PFSK-1 (cell line): Measurements from ENCODE around the gene TTYH2.

Experiments
- FOXP2 ChIP-seq: optimal IDR thresholded peaks from 2 replicates; pipeline ENCODE3; 2011; ENCODE audit warnings: borderline replicate concordance, control low read depth, inconsistent platforms; ENCODE audit not compliant: insufficient read depth; ENCODE audit errors: extremely low read length, extremely low read depth
- POLR2AphosphoS5 ChIP-seq: IDR thresholded peaks from 2 replicates; pipeline ENCODE4 v1.6.1; 2012; ENCODE audit warnings: low read depth, mild to moderate bottlenecking, control low read depth, low read length, moderate library complexity
- SIN3A ChIP-seq: IDR thresholded peaks from 2 replicates; pipeline ENCODE4 v1.6.1; 2012; ENCODE audit warnings: mild to moderate bottlenecking, low read length, moderate library complexity, borderline replicate concordance; ENCODE audit not compliant: insufficient read depth
- TAF1 ChIP-seq: IDR thresholded peaks from 2 replicates; pipeline ENCODE4 v1.6.1; 2012; ENCODE audit warnings: low read length, control low read depth, borderline replicate concordance; ENCODE audit not compliant: insufficient read depth
- TF ChIP-seq, protein P1 (sequence below), 2 experiments: IDR thresholded peaks; 2 replicates each; pipeline versions ENCODE4 v1.6.1 to v1.8.0; 2011 to 2012; ENCODE audit warnings: low read depth in 2 of 2, low read length in 2 of 2, control low read depth in 1 of 2, inconsistent platforms in 1 of 2, mild to moderate bottlenecking in 1 of 2, moderate library complexity in 1 of 2; ENCODE audit not compliant: insufficient read depth in 1 of 2

DNA sequence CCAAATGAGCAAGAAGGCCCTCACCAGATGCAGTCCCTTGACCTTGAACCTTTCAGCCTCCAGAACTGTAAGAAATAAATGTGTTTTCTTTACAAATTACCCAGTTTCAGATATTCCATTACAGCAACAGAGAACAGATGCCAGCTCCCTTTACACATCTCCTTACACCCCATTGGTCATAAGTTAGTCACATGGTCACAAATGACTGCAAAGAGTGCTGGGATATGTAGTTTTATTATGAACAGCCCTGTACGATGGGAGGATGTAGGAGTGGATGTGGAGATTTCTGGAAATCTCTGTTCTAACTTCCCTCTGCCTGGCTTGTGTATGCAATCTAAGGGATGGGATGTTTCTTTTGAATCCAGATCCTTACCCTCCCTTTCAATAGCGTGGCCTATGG, 23.2 kb upstream of the TTYH2 start:
- TF ChIP-seq, protein P1, sequence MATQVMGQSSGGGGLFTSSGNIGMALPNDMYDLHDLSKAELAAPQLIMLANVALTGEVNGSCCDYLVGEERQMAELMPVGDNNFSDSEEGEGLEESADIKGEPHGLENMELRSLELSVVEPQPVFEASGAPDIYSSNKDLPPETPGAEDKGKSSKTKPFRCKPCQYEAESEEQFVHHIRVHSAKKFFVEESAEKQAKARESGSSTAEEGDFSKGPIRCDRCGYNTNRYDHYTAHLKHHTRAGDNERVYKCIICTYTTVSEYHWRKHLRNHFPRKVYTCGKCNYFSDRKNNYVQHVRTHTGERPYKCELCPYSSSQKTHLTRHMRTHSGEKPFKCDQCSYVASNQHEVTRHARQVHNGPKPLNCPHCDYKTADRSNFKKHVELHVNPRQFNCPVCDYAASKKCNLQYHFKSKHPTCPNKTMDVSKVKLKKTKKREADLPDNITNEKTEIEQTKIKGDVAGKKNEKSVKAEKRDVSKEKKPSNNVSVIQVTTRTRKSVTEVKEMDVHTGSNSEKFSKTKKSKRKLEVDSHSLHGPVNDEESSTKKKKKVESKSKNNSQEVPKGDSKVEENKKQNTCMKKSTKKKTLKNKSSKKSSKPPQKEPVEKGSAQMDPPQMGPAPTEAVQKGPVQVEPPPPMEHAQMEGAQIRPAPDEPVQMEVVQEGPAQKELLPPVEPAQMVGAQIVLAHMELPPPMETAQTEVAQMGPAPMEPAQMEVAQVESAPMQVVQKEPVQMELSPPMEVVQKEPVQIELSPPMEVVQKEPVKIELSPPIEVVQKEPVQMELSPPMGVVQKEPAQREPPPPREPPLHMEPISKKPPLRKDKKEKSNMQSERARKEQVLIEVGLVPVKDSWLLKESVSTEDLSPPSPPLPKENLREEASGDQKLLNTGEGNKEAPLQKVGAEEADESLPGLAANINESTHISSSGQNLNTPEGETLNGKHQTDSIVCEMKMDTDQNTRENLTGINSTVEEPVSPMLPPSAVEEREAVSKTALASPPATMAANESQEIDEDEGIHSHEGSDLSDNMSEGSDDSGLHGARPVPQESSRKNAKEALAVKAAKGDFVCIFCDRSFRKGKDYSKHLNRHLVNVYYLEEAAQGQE (IDR thresholded peaks at IDR 0.05; ENCODE audit: insufficient read depth in 1 of 2, low read depth in 2 of 2, low read length in 2 of 2): no peak
- no peak for TF ChIP-seq POLR2AphosphoS5
- TF ChIP-seq TAF1: no peak
- no peak for TF ChIP-seq SIN3A
- TF ChIP-seq FOXP2: no peak
